SK-N-SH (cell line): ENCODE measurements around the gene SLC25A31. TPM values are rescaled to one million over a fixed set of nuclear protein-coding genes. Genes with fewer than 3 reads are reported as not detected.

Source experiments
- CTCF ChIA-PET: fragments of 300-600, 350-600 bp; formaldehyde crosslinking; extraction: SDS; loops from one replicate; lab custom pipeline; 2021; lab: Yijun Ruan, JAX
- POLR2A ChIA-PET: fragments of 350-600 bp; sonication (Branson Sonifier 250); formaldehyde crosslinking; extraction: SDS; loops from one replicate; lab custom pipeline; 2020; ENCODE audit warnings: antibody characterized with exemption, inconsistent platforms; lab: Yijun Ruan, JAX
- DNase-seq: peaks from one replicate; pipeline ENCODE4 v3.0.0; 2012
- H2AFZ ChIP-seq: fragments of 200-600 bp; sonication (generic); 2 replicates; pipeline ENCODE4 v1.8.1; 2016; ENCODE audit warnings: antibody characterized with exemption, mild to moderate bottlenecking, low read depth
- H3F3A ChIP-seq: fragments of 200-600 bp; sonication (generic); replicated peaks from 2 replicates; pipeline ENCODE3; 2016; ENCODE audit warnings: antibody characterized with exemption, mild to moderate bottlenecking; ENCODE audit not compliant: insufficient read depth
- H3K27ac ChIP-seq, 2 experiments: fragments of 200-500 bp in 1 of 2; fragments of 200-600 bp in 1 of 2; sonication (Bioruptor generic) in 1 of 2; sonication (generic), shearing (Covaris generic) in 1 of 2; 2 replicates each; pipeline versions ENCODE4 v1.5.1 to v1.6.1; 2014 to 2016; ENCODE audit warnings: low read depth in 2 of 2, inconsistent platforms in 1 of 2, low read length in 1 of 2, mild to moderate bottlenecking in 1 of 2, mixed read lengths in 1 of 2
- H3K27me3 ChIP-seq: fragments of 200-600 bp; sonication (generic), shearing (Covaris generic); 2 replicates; pipeline ENCODE4 v1.6.1; 2016; ENCODE audit warnings: mixed run types; ENCODE audit not compliant: insufficient read depth
- H3K36me3 ChIP-seq, 2 experiments: fragments of 200-500 bp in 1 of 2; fragments of 200-600 bp in 1 of 2; sonication (Bioruptor generic) in 1 of 2; sonication (generic) in 1 of 2; replicated peaks in 1 of 2; 2 replicates each; pipeline versions ENCODE3 to v1.5.1; 2014 to 2016; ENCODE audit warnings: low read length in 1 of 2, mild to moderate bottlenecking in 1 of 2; ENCODE audit not compliant: insufficient read depth in 2 of 2, control insufficient read depth in 1 of 2
- H3K4me1 ChIP-seq, 2 experiments: fragments of 200-500 bp in 1 of 2; fragments of 200-600 bp in 1 of 2; sonication (Bioruptor generic) in 1 of 2; sonication (generic), shearing (Covaris generic) in 1 of 2; 2 replicates each; pipeline versions ENCODE4 v1.5.1 to v1.6.1; 2014 to 2016; ENCODE audit warnings: low read depth in 1 of 2, low read length in 1 of 2, mixed run types in 1 of 2; ENCODE audit not compliant: insufficient read depth in 2 of 2, control insufficient read depth in 1 of 2
- H3K4me2 ChIP-seq: fragments of 200-600 bp; sonication (generic), shearing (Covaris generic); 2 replicates; pipeline ENCODE4 v1.6.1; 2017; ENCODE audit warnings: mixed run types
- H3K4me3 ChIP-seq, 2 experiments: fragments of 200-500 bp in 1 of 2; fragments of 200-600 bp in 1 of 2; sonication (Bioruptor generic) in 1 of 2; sonication (generic), shearing (Covaris generic) in 1 of 2; 2 replicates each; pipeline versions ENCODE4 v1.5.1 to v1.8.1; 2014 to 2016; ENCODE audit warnings: low read depth in 2 of 2, inconsistent platforms in 1 of 2, low read length in 1 of 2, mild to moderate bottlenecking in 1 of 2, mixed read lengths in 1 of 2, moderate library complexity in 1 of 2
- H3K79me2 ChIP-seq: fragments of 200-600 bp; sonication (generic); 2 replicates; pipeline ENCODE4 v1.8.1; 2017; ENCODE audit warnings: mild to moderate bottlenecking; ENCODE audit not compliant: insufficient read depth
- H3K9ac ChIP-seq: fragments of 200-600 bp; sonication (generic); 2 replicates; pipeline ENCODE4 v1.6.1; 2017; ENCODE audit warnings: mixed run types
- H3K9me2 ChIP-seq: fragments of 200-600 bp; sonication (generic); 2 replicates; pipeline ENCODE4 v1.6.1; 2017; ENCODE audit warnings: mixed run types
- H3K9me3 ChIP-seq: fragments of 200-600 bp; sonication (generic); 2 replicates; pipeline ENCODE4 v1.6.1; 2017; ENCODE audit warnings: mixed run types, mild to moderate bottlenecking, moderate library complexity
- H4K20me1 ChIP-seq: fragments of 200-600 bp; sonication (generic); 2 replicates; pipeline ENCODE4 v1.6.1; 2017; ENCODE audit warnings: mild to moderate bottlenecking, mixed run types; ENCODE audit not compliant: insufficient read depth
- ELF1 ChIP-seq: IDR thresholded peaks from 2 replicates; pipeline ENCODE4 v1.4.0; 2012
- FOXM1 ChIP-seq: IDR thresholded peaks from 2 replicates; pipeline ENCODE4 v1.4.0; 2012; ENCODE audit warnings: low read depth, mild to moderate bottlenecking
- GABPA ChIP-seq: IDR thresholded peaks from 2 replicates; pipeline ENCODE4 v1.4.0; 2012; ENCODE audit warnings: low read depth, mild to moderate bottlenecking
- GATA2 ChIP-seq: sonication (generic); formaldehyde crosslinking; IDR thresholded peaks from 2 replicates; pipeline ENCODE4 v1.5.0; 2020; ENCODE audit warnings: mild to moderate bottlenecking, missing genetic modification reagents
- MEF2A ChIP-seq: IDR thresholded peaks from 2 replicates; pipeline ENCODE4 v1.4.0; 2012; ENCODE audit warnings: low read depth, borderline replicate concordance
- NFIC ChIP-seq: IDR thresholded peaks from 2 replicates; pipeline ENCODE4 v1.4.0; 2012; ENCODE audit warnings: borderline replicate concordance
- RAD21 ChIP-seq: IDR thresholded peaks from 2 replicates; pipeline ENCODE4 v1.6.1; 2012; ENCODE audit warnings: mild to moderate bottlenecking, low read length
- RCOR1 ChIP-seq: fragments of 150-350 bp; IDR thresholded peaks from 2 replicates; pipeline ENCODE4 v1.6.1; 2017; ENCODE audit warnings: antibody characterized with exemption, low read length
- YY1 ChIP-seq: IDR thresholded peaks from 2 replicates; pipeline ENCODE4 v1.4.0; 2012; ENCODE audit warnings: low read depth, mild to moderate bottlenecking
- WGBS: methylation state at CpG from one replicate; pipeline ENCODE4 v1.1.6; 2017; ENCODE audit warnings: low lambda C conversion rate; 5-methylcytosine and 5-hydroxymethylcytosine counted together
- polyA plus RNA-seq, 3 experiments: library from polyadenylated mRNA; depleted of rRNA; stranded (reverse); fragments of >200 nt; gene quantifications; 2 replicates each; pipeline ENCODE4 v1.2.3, GENCODE V29; 2012
- TF ChIP-seq, protein P1 (sequence below): fragments of 200-600 bp; sonication (generic); IDR thresholded peaks from 2 replicates; pipeline ENCODE4 v1.6.1; 2017; ENCODE audit warnings: antibody characterized with exemption, mild to moderate bottlenecking, moderate library complexity
- TF ChIP-seq, protein P2 (sequence below): IDR thresholded peaks from 2 replicates; pipeline ENCODE4 v1.6.1; 2012; ENCODE audit warnings: mild to moderate bottlenecking, low read depth, low read length, moderate library complexity
- TF ChIP-seq, protein P3 (sequence below): fragments of 150-350 bp; IDR thresholded peaks from 2 replicates; pipeline ENCODE4 v1.6.1; 2016; ENCODE audit warnings: mild to moderate bottlenecking, low read depth, low read length

Gene SLC25A31
- polyA plus RNA-seq, 1 of the 3 experiments (the other 2 are of a cell fraction), result not detected

DNA sequence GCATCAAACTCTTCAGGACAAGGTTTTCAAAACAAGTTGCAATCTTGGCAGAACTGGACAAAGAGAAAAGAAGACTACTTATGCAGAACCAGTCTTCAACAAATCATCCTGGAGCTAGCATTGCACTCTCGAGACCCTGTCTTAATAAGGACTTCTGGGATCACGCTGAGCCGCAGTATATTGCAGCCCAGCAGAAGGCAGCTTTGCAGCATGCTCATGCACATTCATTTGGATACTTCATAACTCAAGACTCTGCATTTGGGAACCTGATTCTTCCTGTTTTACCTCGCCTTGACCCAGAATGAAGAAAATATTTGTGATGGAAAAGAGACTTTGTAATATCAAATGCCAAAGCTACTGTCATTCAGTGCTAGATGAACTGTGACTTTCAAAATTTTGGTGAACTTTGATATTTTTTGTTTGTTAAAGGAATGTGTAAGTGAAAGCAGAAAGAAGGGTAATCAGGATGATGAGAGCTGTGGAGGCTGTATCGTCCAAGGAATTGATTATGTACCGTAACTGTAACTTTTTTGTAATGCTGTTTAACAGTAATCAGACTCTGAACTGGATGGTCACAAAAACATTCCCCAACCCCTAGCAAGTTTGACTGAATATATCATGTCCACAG lies 79.1 kb downstream of the SLC25A31 start:
- no peak overlapping the region for H3K4me2 ChIP-seq
- H3K9me3 ChIP-seq, result no peaks in the 10 kb centered on the region
- ChIA-PET CTCF (interaction anchor here (1.2 kb wide), 1 partner anchor 194 kb away, joined by 3 read pairs; no protein-coding TSS in a partner anchor), POLR2A (no interaction called here)
- TF ChIP-seq, protein P1, sequence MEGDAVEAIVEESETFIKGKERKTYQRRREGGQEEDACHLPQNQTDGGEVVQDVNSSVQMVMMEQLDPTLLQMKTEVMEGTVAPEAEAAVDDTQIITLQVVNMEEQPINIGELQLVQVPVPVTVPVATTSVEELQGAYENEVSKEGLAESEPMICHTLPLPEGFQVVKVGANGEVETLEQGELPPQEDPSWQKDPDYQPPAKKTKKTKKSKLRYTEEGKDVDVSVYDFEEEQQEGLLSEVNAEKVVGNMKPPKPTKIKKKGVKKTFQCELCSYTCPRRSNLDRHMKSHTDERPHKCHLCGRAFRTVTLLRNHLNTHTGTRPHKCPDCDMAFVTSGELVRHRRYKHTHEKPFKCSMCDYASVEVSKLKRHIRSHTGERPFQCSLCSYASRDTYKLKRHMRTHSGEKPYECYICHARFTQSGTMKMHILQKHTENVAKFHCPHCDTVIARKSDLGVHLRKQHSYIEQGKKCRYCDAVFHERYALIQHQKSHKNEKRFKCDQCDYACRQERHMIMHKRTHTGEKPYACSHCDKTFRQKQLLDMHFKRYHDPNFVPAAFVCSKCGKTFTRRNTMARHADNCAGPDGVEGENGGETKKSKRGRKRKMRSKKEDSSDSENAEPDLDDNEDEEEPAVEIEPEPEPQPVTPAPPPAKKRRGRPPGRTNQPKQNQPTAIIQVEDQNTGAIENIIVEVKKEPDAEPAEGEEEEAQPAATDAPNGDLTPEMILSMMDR, result peak; percentile 23
- TF ChIP-seq RAD21, result peak; percentile 34
- TF ChIP-seq, protein P2, sequence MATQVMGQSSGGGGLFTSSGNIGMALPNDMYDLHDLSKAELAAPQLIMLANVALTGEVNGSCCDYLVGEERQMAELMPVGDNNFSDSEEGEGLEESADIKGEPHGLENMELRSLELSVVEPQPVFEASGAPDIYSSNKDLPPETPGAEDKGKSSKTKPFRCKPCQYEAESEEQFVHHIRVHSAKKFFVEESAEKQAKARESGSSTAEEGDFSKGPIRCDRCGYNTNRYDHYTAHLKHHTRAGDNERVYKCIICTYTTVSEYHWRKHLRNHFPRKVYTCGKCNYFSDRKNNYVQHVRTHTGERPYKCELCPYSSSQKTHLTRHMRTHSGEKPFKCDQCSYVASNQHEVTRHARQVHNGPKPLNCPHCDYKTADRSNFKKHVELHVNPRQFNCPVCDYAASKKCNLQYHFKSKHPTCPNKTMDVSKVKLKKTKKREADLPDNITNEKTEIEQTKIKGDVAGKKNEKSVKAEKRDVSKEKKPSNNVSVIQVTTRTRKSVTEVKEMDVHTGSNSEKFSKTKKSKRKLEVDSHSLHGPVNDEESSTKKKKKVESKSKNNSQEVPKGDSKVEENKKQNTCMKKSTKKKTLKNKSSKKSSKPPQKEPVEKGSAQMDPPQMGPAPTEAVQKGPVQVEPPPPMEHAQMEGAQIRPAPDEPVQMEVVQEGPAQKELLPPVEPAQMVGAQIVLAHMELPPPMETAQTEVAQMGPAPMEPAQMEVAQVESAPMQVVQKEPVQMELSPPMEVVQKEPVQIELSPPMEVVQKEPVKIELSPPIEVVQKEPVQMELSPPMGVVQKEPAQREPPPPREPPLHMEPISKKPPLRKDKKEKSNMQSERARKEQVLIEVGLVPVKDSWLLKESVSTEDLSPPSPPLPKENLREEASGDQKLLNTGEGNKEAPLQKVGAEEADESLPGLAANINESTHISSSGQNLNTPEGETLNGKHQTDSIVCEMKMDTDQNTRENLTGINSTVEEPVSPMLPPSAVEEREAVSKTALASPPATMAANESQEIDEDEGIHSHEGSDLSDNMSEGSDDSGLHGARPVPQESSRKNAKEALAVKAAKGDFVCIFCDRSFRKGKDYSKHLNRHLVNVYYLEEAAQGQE, result no peak
- no peak for TF ChIP-seq FOXM1
- no peak overlapping the region for H3K4me3 ChIP-seq
- H3F3A ChIP-seq, result no peaks in the 10 kb centered on the region
- no peak overlapping the region for H2AFZ ChIP-seq
- H3K4me1 ChIP-seq, result no peaks in the 10 kb centered on the region
- H3K27ac ChIP-seq, result no peak overlapping the region
- H4K20me1 ChIP-seq, result no peaks in the 10 kb centered on the region
- no peak for DNase-seq
- peaks cover 0 to 19% of the 10 kb centered on the region in 2 experiments for H3K36me3 ChIP-seq
- no peaks in the 10 kb centered on the region for H3K9me2 ChIP-seq
- no peak overlapping the region for H3K9ac ChIP-seq
- no peaks in the 10 kb centered on the region for H3K79me2 ChIP-seq
- H3K27me3 ChIP-seq, result no peaks in the 10 kb centered on the region
- 93% methylated on average over 6 of the region's 6 CpGs for WGBS

DNA sequence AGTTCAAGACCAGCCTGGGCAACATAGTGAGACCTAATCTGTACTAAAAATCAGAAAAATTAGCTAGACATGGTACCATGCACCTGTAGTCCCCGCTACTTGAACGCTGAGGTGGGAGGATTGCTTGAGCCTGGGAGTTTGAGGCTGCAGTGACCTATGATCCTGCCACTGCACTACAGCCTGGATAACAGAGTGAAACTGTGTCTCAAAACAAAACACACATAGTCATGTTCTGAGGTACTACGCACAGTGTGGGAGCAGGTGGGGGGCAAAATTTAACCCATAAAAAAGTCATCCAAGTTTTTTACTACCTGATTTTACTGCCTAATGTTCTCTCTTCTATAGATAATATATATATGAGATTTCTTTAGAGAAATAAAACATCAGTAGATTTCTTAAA lies 80.4 kb downstream of the SLC25A31 start:
- 94% methylated on average over 3 of the region's 3 CpGs for WGBS

More for the DNA sequence above, 80.4 kb downstream of the SLC25A31 start:
- no peak for DNase-seq
- TF ChIP-seq ELF1 (no peak), MEF2A (no peak), RCOR1 (no peak), NFIC (no peak), GABPA (no peak), GATA2 (no peak), YY1 (no peak)
- TF ChIP-seq, protein P1, result no peak
- TF ChIP-seq, protein P3, sequence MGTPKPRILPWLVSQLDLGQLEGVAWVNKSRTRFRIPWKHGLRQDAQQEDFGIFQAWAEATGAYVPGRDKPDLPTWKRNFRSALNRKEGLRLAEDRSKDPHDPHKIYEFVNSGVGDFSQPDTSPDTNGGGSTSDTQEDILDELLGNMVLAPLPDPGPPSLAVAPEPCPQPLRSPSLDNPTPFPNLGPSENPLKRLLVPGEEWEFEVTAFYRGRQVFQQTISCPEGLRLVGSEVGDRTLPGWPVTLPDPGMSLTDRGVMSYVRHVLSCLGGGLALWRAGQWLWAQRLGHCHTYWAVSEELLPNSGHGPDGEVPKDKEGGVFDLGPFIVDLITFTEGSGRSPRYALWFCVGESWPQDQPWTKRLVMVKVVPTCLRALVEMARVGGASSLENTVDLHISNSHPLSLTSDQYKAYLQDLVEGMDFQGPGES, result no peak
- TF ChIP-seq, all 33 proteins: peak for 0
- Histone ChIP-seq H3K79me2 (no peaks in the 10 kb centered on the region), H3K4me1 (no peaks in the 10 kb centered on the region), H3K27me3 (no peaks in the 10 kb centered on the region), H3K9ac (no peak overlapping the region), H3K4me2 (no peak overlapping the region), H2AFZ (no peak overlapping the region), H3K4me3 (no peak overlapping the region), H4K20me1 (no peaks in the 10 kb centered on the region), H3K9me3 (no peaks in the 10 kb centered on the region), H3K36me3 (peaks cover 0 to 12% of the 10 kb centered on the region in 2 experiments), H3K9me2 (no peaks in the 10 kb centered on the region), H3K27ac (no peak overlapping the region), H3F3A (no peaks in the 10 kb centered on the region)
- POLR2A ChIA-PET, result no interaction called here
- CTCF ChIA-PET, result no interaction called here
